ENCODE data around the gene SLC25A12.

DNA sequence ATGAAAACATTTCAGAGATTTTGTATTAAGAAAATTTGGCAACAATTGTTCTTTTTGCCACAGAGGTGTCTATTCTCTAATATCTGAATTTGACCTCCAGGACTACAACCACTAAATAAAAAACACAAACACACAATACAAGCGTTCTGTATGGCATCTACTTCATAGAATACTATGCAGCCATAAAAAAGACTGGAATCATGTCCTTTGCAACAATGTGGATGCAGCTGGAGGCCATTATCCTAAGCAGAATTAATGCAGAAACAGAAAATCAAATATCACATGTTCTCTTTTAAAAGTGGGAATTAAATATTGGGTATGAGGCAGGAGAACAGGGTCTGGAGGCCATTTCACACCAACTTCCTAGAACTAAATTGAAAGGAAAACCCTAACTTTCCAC lies 19.5 kb downstream of the SLC25A12 start:
- TF ChIP-seq, protein P1, sequence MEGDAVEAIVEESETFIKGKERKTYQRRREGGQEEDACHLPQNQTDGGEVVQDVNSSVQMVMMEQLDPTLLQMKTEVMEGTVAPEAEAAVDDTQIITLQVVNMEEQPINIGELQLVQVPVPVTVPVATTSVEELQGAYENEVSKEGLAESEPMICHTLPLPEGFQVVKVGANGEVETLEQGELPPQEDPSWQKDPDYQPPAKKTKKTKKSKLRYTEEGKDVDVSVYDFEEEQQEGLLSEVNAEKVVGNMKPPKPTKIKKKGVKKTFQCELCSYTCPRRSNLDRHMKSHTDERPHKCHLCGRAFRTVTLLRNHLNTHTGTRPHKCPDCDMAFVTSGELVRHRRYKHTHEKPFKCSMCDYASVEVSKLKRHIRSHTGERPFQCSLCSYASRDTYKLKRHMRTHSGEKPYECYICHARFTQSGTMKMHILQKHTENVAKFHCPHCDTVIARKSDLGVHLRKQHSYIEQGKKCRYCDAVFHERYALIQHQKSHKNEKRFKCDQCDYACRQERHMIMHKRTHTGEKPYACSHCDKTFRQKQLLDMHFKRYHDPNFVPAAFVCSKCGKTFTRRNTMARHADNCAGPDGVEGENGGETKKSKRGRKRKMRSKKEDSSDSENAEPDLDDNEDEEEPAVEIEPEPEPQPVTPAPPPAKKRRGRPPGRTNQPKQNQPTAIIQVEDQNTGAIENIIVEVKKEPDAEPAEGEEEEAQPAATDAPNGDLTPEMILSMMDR (IDR thresholded peaks at IDR 0.05; ENCODE audit: extremely low read depth in 1 of 2, insufficient read depth in 1 of 2, low read depth in 1 of 2, low read length in 2 of 2): no peak
- no peak for TF ChIP-seq POLR2A (IDR thresholded peaks at IDR 0.05; ENCODE audit: low read depth, low read length)
- TF ChIP-seq, protein P2, sequence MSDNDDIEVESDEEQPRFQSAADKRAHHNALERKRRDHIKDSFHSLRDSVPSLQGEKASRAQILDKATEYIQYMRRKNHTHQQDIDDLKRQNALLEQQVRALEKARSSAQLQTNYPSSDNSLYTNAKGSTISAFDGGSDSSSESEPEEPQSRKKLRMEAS (IDR thresholded peaks at IDR 0.05; ENCODE audit: insufficient read depth, insufficient read length): no peak
- TF ChIP-seq POLR2AphosphoS5 (IDR thresholded peaks at IDR 0.05; ENCODE audit: insufficient read depth, low read depth, low read length): no peak
- TF ChIP-seq EZH2 (IDR thresholded peaks at IDR 0.05; ENCODE audit: borderline replicate concordance, low read depth, low read length, severe bottlenecking): no peak
- no peak for TF ChIP-seq JUN (IDR thresholded peaks at IDR 0.05; ENCODE audit: borderline replicate concordance, insufficient read depth, insufficient read length, low read depth)
- no peak for TF ChIP-seq MYC (IDR thresholded peaks at IDR 0.05; ENCODE audit: low read depth, low read length)
- no peak for TF ChIP-seq GATA2 (IDR thresholded peaks at IDR 0.05; ENCODE audit: insufficient read depth, insufficient read length, low read depth, low read length)
- TF ChIP-seq FOS (IDR thresholded peaks at IDR 0.05; ENCODE audit: borderline replicate concordance, insufficient read depth, low read length): no peak
